Measurements from ENCODE around the gene TMEM145. TPM values are rescaled to one million over a fixed set of nuclear protein-coding genes. Genes with fewer than 3 reads are reported as not detected.
"Not testable (repeated sequence)": the region's sequence is repeated elsewhere in the genome, so short reads cannot be mapped to it uniquely, and the experiment has no call there.

TMEM145 gene
- total RNA-seq, 1 experiment from 2014 or later = 4.9 TPM

- CTCF ChIA-PET = no interaction called here
- no peaks in the 10 kb centered on the region for H3K36me3 ChIP-seq (ENCODE audit: insufficient read depth, low read length, poor library complexity, severe bottlenecking)
- H3K4me1 ChIP-seq (ENCODE audit: insufficient read depth, low read length, poor library complexity, severe bottlenecking) = peaks cover 8% of the 10 kb centered on the region
- POLR2A ChIA-PET (ENCODE audit: low non-redundant PET) = no interaction called here
- DNase-seq (ENCODE audit: low spot score) = no peak
- BruUV-seq (replicated peaks) = no TSS peak
- H3K27ac ChIP-seq (ENCODE audit: low read depth, low read length, poor library complexity, severe bottlenecking) = peak overlapping the region; percentile 37
- TF ChIP-seq EZH2 (IDR thresholded peaks at IDR 0.05; ENCODE audit: borderline replicate concordance, low read depth, low read length, poor library complexity, severe bottlenecking) (no peak), CTCF (conservative IDR thresholded peaks at IDR 0.05; ENCODE audit: low read depth, low read length) (no peak)
- no peaks in the 10 kb centered on the region for H3K27me3 ChIP-seq (replicated peaks; ENCODE audit: insufficient read depth, low read depth, low read length, poor library complexity)
- intact Hi-C loops (cut with micrococcal nuclease; ENCODE audit: unreplicated experiment) = no loop called here
- H3K9me3 ChIP-seq (ENCODE audit: low read depth, low read length, poor library complexity, severe bottlenecking) = no peaks in the 10 kb centered on the region
- no peak overlapping the region for H3K4me3 ChIP-seq (ENCODE audit: low read depth, low read length, poor library complexity, severe bottlenecking)
Measured at GRCh38 chr19:42330241-42330711, 17.2 kb downstream of the TMEM145 start.

- POLR2A ChIA-PET (ENCODE audit: low non-redundant PET) = interaction anchor here (0.6 kb wide), 1 partner anchor 450 kb away, joined by 4 read pairs; no protein-coding TSS in a partner anchor
- BruUV-seq (replicated peaks) = not testable (repeated sequence)
Measured at GRCh38 chr19:42331333-42331732, 18.2 kb downstream of the TMEM145 start.

GRCh38 chr19:42332059-42332458 is 18.9 kb downstream of the TMEM145 start:
- H3K4me3 ChIP-seq (ENCODE audit: low read depth, low read length, poor library complexity, severe bottlenecking) = no peak overlapping the region
- TF ChIP-seq EZH2 (IDR thresholded peaks at IDR 0.05; ENCODE audit: borderline replicate concordance, low read depth, low read length, poor library complexity, severe bottlenecking) (no peak), CTCF (conservative IDR thresholded peaks at IDR 0.05; ENCODE audit: low read depth, low read length) (no peak)
- peaks cover 3% of the 10 kb centered on the region for H3K36me3 ChIP-seq (ENCODE audit: insufficient read depth, low read length, poor library complexity, severe bottlenecking)
- no peak for DNase-seq (ENCODE audit: low spot score)
- no TSS peak for BruUV-seq (replicated peaks)
- intact Hi-C loops (cut with micrococcal nuclease; ENCODE audit: unreplicated experiment) = no loop called here
- ChIA-PET POLR2A (ENCODE audit: low non-redundant PET) (interaction anchor here (0.6 kb wide), 1 partner anchor 451 kb away, joined by 4 read pairs; no protein-coding TSS in a partner anchor), CTCF (no interaction called here)
- H3K27me3 ChIP-seq (replicated peaks; ENCODE audit: insufficient read depth, low read depth, low read length, poor library complexity) = no peaks in the 10 kb centered on the region
- H3K4me1 ChIP-seq (ENCODE audit: insufficient read depth, low read length, poor library complexity, severe bottlenecking) = peaks cover 8% of the 10 kb centered on the region
- H3K9me3 ChIP-seq (ENCODE audit: low read depth, low read length, poor library complexity, severe bottlenecking) = no peaks in the 10 kb centered on the region
- H3K27ac ChIP-seq (ENCODE audit: low read depth, low read length, poor library complexity, severe bottlenecking) = no peak overlapping the region

More at GRCh38 chr19:42331333-42331732, 18.2 kb downstream of the TMEM145 start:
- H3K9me3 ChIP-seq (ENCODE audit: low read depth, low read length, poor library complexity, severe bottlenecking); H3K4me3 ChIP-seq (ENCODE audit: low read depth, low read length, poor library complexity, severe bottlenecking); H3K27ac ChIP-seq (ENCODE audit: low read depth, low read length, poor library complexity, severe bottlenecking); CTCF ChIA-PET; DNase-seq (ENCODE audit: low spot score); H3K27me3 ChIP-seq (replicated peaks; ENCODE audit: insufficient read depth, low read depth, low read length, poor library complexity); H3K4me1 ChIP-seq (ENCODE audit: insufficient read depth, low read length, poor library complexity, severe bottlenecking); intact Hi-C loops (cut with micrococcal nuclease; ENCODE audit: unreplicated experiment); H3K36me3 ChIP-seq (ENCODE audit: insufficient read depth, low read length, poor library complexity, severe bottlenecking): not testable (repeated sequence)

GRCh38 chr19:42333018-42333417 is 19.9 kb downstream of the TMEM145 start:
- CTCF ChIA-PET = no interaction called here
- Histone ChIP-seq H3K9me3 (ENCODE audit: low read depth, low read length, poor library complexity, severe bottlenecking) (no peaks in the 10 kb centered on the region), H3K4me3 (ENCODE audit: low read depth, low read length, poor library complexity, severe bottlenecking) (no peak overlapping the region), H3K27me3 (replicated peaks; ENCODE audit: insufficient read depth, low read depth, low read length, poor library complexity) (no peaks in the 10 kb centered on the region), H3K27ac (ENCODE audit: low read depth, low read length, poor library complexity, severe bottlenecking) (no peak overlapping the region), H3K36me3 (ENCODE audit: insufficient read depth, low read length, poor library complexity, severe bottlenecking) (peaks cover 3% of the 10 kb centered on the region), H3K4me1 (ENCODE audit: insufficient read depth, low read length, poor library complexity, severe bottlenecking) (peaks cover 8% of the 10 kb centered on the region)
- intact Hi-C loops (cut with micrococcal nuclease; ENCODE audit: unreplicated experiment) = no loop called here
- no peak for TF ChIP-seq EZH2 (IDR thresholded peaks at IDR 0.05; ENCODE audit: borderline replicate concordance, low read depth, low read length, poor library complexity, severe bottlenecking)
- no peak for TF ChIP-seq CTCF (conservative IDR thresholded peaks at IDR 0.05; ENCODE audit: low read depth, low read length)
- no peak for DNase-seq (ENCODE audit: low spot score)
- POLR2A ChIA-PET (ENCODE audit: low non-redundant PET) = no interaction called here
- BruUV-seq (replicated peaks) = no TSS peak

Measured in A673 (cell line).